GM12873 (cell line): Measurements from ENCODE around the gene AOPEP.

ENCODE experiments used
- CTCF ChIP-seq: IDR thresholded peaks from 2 replicates; pipeline ENCODE4 v1.5.1; 2012; ENCODE audit warnings: low read depth, mild to moderate bottlenecking, moderate library complexity, low read length, control low read depth; ENCODE audit not compliant: insufficient read depth; ENCODE audit errors: missing control alignments

The AOPEP gene

GRCh38 chr9:94894094-94894699 lies 167.7 kb downstream of the AOPEP start:
- TF ChIP-seq CTCF = no peak

GRCh38 chr9:94895668-94896067 lies 169.2 kb downstream of the AOPEP start:
- TF ChIP-seq CTCF = no peak

GRCh38 chr9:94896512-94896911 lies 170.0 kb downstream of the AOPEP start:
- TF ChIP-seq CTCF = no peak

GRCh38 chr9:94899464-94900221 lies 173.1 kb downstream of the AOPEP start:
- TF ChIP-seq CTCF = no peak

GRCh38 chr9:94900222-94901018 lies 173.9 kb downstream of the AOPEP start:
- no peak for TF ChIP-seq CTCF

GRCh38 chr9:94901019-94901363 lies 174.5 kb downstream of the AOPEP start:
- no peak for TF ChIP-seq CTCF

GRCh38 chr9:94903961-94904421 lies 177.5 kb downstream of the AOPEP start:
- no peak for TF ChIP-seq CTCF
